Liver (tissue), 3 donors: ENCODE results near the gene ERGIC1.

Experiments
- CTCF ChIP-seq: fragments of 150-350 bp; IDR thresholded peaks from 2 replicates; pipeline ENCODE4 v1.5.1; 2017; ENCODE audit warnings: improper control_type of control experiment, low read depth, low read length; ENCODE audit not compliant: missing input control
- EGR1 ChIP-seq, 2 donors: IDR thresholded peaks; 2 replicates each; pipeline ENCODE4 v1.6.1; 2016 to 2018; ENCODE audit warnings: antibody characterized with exemption in 2 of 2, low read depth in 2 of 2
- GABPA ChIP-seq, 2 donors: IDR thresholded peaks in 1 of 2; conservative IDR thresholded peaks in 1 of 2; 2 replicates each; pipeline ENCODE4 v1.6.1; 2016; ENCODE audit warnings: antibody characterized with exemption in 2 of 2, mild to moderate bottlenecking in 1 of 2, moderate library complexity in 1 of 2
- MAX ChIP-seq: IDR thresholded peaks from 2 replicates; pipeline ENCODE4 v1.6.1; 2016; ENCODE audit warnings: antibody characterized with exemption
- RAD21 ChIP-seq, 2 donors: IDR thresholded peaks; 2 replicates each; pipeline ENCODE4 v1.6.1; 2016; ENCODE audit warnings: antibody characterized with exemption in 2 of 2, mild to moderate bottlenecking in 2 of 2
- RXRA ChIP-seq, 2 donors: IDR thresholded peaks; 2 replicates each; pipeline ENCODE4 v1.6.1; 2017 to 2018; ENCODE audit warnings: antibody characterized with exemption in 2 of 2, mild to moderate bottlenecking in 1 of 2
- TAF1 ChIP-seq: conservative IDR thresholded peaks from 2 replicates; pipeline ENCODE4 v1.6.1; 2016; ENCODE audit warnings: antibody characterized with exemption, mild to moderate bottlenecking
- YY1 ChIP-seq: IDR thresholded peaks from 2 replicates; pipeline ENCODE4 v1.6.1; 2016; ENCODE audit warnings: antibody characterized with exemption, mild to moderate bottlenecking
- ZBTB33 ChIP-seq: IDR thresholded peaks from 2 replicates; pipeline ENCODE4 v1.6.1; 2016; ENCODE audit warnings: antibody characterized with exemption
- TF ChIP-seq, protein P1 (sequence below): IDR thresholded peaks from 2 replicates; pipeline ENCODE4 v1.6.1; 2016; ENCODE audit warnings: antibody characterized with exemption, mild to moderate bottlenecking
- donor health status: healthy.
- donor health status: healthy.

DNA sequence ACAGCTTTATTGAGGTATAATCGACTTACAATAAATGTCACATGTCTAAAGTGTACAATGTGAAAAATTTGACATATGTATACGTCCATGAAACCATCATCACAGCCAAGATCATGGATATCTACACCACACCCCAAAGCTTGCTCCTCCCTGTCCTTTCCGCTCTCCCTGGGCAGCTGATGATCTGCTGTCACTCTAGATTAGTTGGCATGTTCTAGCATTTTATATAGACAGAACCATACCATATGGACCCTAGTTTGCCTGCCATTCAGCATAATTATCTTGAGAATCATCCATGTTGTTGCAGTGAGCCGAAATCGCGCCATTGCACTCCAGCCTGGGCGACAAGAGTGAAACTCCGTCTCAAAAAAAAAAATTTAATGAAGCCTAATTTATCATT lies 42.5 kb downstream of the ERGIC1 start:
- TF ChIP-seq MAX (no peak), CTCF (no peak), YY1 (no peak), TAF1 (no peak), EGR1 (IDR thresholded peaks at IDR 0.05; ENCODE audit: low read depth in 2 of 2) (no peak), RAD21 (IDR thresholded peaks at IDR 0.05) (no peak), ZBTB33 (no peak), RXRA (IDR thresholded peaks at IDR 0.05) (no peak), GABPA (IDR thresholded peaks at IDR 0.05 in 1 of 2, conservative IDR thresholded peaks at IDR 0.05 in 1 of 2) (no peak)
- TF ChIP-seq, protein P1, sequence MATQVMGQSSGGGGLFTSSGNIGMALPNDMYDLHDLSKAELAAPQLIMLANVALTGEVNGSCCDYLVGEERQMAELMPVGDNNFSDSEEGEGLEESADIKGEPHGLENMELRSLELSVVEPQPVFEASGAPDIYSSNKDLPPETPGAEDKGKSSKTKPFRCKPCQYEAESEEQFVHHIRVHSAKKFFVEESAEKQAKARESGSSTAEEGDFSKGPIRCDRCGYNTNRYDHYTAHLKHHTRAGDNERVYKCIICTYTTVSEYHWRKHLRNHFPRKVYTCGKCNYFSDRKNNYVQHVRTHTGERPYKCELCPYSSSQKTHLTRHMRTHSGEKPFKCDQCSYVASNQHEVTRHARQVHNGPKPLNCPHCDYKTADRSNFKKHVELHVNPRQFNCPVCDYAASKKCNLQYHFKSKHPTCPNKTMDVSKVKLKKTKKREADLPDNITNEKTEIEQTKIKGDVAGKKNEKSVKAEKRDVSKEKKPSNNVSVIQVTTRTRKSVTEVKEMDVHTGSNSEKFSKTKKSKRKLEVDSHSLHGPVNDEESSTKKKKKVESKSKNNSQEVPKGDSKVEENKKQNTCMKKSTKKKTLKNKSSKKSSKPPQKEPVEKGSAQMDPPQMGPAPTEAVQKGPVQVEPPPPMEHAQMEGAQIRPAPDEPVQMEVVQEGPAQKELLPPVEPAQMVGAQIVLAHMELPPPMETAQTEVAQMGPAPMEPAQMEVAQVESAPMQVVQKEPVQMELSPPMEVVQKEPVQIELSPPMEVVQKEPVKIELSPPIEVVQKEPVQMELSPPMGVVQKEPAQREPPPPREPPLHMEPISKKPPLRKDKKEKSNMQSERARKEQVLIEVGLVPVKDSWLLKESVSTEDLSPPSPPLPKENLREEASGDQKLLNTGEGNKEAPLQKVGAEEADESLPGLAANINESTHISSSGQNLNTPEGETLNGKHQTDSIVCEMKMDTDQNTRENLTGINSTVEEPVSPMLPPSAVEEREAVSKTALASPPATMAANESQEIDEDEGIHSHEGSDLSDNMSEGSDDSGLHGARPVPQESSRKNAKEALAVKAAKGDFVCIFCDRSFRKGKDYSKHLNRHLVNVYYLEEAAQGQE, result no peak
